ENCODE results near the gene UBASH3A.
A peak's percentile ranks its signal among the peaks of the same experiment; 100 is the strongest.
"Not testable (repeated sequence)": the region's sequence is repeated elsewhere in the genome, so short reads cannot be mapped to it uniquely, and the experiment has no call there.

UBASH3A gene

DNA sequence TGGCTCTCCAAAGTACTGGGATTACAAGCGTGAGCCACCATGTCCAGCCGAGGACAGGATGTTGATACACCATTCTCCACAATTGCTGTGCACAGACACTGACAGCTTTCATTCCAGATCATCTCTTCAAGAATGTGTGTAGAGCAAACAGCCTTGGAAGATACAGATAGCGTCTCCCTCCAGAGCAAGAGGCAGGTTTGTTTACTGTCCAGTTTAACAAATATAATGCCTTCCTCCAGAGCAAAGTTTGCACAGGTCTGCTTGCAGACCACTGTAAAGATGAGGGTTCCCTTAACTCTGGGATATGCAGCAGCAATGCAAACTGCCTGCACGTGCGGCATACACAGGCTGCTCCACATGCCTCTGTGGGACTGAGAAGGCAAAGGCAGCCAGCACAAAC, 12.4 kb upstream of the UBASH3A start:
- no peak for DNase-seq

DNA sequence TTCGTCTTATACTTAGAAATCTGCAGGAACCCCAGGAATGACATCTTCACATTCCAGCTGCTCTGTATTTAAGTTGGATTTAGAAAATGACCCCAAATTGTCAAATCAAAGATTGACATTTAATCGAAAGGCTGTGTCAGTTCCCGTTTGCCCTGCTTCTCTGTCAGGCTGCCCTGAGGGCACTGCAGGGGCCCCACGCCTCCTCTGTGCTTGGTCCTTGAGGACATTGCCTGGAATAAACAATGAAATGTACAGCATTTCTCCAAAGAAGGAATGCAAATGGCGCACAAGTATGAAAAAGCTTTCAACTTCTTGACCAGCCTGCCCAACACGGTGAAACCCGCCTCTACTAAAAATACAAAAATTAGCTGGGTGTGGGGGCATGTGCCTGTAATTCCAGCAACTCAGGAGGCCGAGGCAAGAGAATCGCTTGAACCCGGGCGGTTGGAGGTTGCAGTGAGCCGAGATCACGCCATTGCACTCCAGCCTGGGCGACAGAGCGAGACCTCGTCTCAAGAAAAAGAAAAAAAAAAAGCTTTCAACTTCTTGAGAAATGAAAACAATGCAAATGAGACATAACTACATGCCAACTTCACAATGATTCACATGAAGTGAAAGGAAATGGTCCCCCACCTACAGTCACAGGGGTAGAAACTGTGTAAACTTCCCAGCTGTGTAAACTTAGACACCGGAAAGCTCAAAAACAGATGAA, 10.8 kb upstream of the UBASH3A start:
- DNase-seq: no peak

DNA sequence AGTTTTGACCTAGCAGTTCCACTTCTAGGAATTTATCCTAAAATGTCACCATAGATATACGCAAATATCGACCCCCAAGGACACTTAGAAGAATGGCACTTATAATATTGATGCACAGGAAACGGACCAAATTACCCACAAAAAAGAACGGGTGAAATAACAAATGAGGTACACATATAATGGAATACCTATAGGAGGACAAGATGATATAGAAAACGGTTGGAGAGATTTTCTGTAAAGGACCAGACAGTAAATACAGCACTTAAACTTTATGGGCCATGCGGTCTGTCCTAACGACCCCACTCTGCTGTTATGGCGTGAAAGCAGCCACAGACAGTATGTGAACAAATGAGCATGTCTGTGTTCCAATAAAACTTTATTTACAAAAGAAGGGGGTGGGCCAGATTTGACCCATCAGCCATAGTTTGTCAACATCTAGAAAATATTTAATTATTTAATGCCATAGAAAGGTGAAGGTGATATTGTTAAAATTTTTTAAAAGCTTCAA, 10.2 kb upstream of the UBASH3A start:
- no peak for DNase-seq

DNA sequence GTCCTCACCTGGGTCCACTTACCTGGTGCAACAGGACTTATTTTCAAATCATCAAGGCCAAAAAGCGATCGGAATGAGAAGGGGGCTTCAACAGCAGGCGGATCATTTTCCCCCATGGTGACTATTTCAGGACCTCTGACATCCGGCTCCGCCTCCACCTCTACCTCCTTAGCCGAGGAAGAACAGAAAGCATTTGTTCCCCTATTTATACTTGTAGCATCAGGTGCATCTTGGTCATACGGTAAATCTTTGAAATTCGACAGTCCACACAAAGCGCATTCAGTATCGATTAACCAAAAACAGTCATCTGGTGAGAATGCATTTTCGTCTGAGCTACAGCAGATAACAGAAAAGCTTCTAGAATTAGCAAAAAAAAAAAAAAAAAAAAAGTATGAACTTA, 8.4 kb upstream of the UBASH3A start:
- no peak for DNase-seq

DNA sequence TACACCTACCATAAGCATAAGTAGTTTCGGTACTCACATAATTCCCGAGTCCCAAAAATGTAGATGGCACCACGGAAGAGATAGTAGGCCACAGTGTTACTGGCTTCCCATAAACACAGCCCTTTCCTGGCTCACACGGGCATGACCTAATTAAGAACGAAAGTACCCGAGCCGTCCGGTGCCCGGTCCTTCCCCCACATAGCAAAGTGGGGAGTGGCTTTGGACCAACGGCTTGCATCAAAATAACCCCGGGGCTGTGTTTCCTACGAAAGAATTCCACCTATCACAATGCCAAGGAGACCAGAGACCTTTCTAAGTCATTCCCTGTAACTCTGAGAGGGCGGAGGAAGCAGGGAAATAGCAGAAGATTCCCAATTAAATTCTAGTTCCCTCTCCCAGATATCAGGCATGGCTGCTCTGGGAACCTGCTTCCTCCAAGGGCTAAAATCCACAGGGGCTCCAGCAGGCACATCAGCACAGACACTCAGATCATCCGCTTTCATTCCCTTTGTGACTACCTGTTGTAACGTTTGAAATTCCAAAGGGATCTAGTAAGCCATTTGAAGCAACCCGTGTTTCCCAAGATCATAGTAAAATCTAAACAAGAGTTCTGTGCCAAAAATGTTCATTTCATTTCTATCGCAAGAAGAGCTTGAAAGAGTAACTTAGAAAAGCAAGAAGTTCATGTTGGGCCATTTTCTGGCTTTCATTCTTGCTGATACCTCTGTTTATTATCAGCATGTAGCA, 7.6 kb upstream of the UBASH3A start, which contains the start of gene TMPRSS3:
TSS of gene TMPRSS3 (minus strand) at position 148 of the 747 bp plus-strand sequence. CDS start 635 bp downstream, outside the sequence.
- no peak for DNase-seq

DNA sequence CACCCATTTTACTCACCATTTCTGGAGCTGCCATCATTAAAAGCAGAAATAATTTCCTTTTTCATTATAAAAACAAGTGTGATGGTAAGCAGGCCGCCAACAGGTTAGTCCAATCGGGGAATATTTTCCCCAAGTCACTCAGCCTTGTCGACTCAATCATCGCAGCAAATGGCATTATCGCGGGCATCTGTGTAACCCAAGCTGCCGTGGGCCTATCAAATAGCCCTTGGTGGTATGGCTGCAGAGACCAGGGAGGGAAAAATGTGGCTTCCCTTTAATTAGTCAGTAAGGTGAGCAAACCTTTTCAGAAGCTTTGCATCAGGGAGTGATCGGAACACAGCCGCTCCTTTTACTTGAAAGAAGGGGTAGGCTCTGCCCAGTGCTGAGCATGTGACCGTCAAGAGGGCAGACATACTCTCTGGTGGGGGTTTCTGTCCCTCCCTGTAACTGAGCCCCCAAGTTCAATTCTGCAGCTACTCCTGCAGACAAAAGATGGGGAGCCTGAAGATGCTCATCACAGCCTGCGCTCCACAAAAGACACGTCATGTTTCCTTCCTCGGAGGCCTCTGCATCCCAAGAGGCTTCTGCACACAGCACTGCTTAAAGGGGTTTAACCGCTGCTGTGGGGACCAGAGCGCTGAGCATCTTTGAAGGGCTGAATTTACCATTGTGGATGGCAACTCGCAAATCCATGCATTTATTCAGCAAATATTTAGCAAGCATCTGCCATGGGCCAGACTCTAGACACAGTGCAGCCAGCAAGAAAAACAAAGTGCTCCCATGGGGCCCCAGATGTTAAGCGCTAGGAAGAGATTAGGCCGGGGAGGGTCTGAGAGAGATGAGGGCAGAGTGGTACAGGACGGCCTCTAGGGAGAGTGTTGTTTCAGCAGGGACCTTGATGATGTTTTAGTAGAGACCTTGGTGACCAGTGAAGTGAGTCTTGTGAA, 6.6 kb upstream of the UBASH3A start:
- peak; percentile 52 for DNase-seq

DNA sequence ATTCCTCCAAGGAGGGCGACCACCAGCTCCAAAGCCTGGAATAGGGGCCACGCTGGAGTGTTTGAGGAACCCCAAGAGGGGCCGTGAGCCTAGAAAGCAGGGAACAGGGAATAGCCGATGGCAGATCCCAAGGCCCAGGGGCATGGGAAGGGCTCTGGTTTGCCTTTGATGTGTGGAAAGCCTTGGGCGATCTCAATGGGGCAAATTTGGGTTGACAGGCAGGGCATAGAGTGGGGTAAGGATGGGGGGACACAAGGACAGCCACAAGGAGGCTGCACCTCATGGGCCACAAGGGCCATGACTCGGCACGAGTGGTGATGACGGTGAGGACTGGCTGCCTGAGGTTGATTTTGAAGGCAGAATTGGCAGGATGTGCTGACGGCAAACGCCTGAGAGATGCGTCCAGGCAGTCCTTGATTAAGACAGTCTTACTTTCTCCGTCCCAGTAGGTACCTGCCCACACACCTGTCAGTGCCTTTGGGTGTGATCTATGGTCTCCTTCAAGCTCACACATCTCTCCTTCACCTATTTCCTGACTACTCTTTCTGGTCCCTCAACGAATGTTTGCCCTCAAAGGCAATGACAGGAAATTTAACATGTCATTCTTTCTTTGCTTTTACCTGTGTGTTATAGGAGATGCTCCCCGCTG, 5.8 kb upstream of the UBASH3A start:
- no peak for DNase-seq

DNA sequence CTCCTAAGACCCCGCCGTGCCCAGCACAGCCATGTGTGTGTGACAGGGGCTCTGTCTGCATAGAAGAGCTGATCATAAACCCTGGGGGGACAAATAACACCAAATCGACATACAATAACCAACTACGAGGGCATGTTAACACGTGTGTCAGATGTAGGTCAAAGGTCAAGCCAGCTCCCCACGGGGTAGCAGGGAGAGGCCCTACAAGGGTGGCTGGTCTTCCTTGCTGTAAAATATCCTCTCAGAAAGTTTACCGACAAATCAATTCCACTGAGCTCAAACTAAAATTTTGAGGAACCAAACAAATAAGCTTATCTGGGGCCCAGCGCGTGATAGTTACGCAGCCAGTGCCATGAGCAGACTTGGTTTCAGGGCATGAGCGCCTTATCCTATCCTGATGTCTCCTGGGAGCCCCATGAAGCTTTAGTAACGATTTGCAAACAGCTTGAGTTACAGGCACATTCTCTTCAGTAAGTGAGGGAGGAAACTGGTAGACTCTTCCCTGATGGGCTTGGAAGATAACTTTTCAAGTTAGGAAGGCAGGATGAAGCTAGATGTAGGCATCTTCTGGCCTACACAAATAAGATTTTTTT, 5.2 kb upstream of the UBASH3A start:
- no peak for DNase-seq

DNA sequence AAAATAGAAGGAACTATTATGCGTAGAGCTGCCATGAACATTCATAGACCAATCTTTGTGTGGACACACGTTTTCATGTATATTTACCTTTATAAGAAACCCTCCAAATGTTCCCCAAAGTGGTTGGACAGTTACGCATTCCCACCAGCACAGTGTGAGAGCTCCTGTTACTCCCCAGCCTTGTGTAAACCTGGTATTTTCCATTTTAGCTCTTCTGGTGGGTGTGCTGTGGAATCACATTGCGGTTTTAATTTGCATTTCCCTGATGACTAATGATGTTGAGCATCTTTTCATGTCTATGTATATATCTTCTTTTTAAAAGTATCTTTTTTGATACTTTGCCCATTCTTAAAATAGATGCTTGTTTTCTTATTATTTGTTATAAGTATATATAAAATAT, 3.2 kb upstream of the UBASH3A start:
- no peak for DNase-seq

DNA sequence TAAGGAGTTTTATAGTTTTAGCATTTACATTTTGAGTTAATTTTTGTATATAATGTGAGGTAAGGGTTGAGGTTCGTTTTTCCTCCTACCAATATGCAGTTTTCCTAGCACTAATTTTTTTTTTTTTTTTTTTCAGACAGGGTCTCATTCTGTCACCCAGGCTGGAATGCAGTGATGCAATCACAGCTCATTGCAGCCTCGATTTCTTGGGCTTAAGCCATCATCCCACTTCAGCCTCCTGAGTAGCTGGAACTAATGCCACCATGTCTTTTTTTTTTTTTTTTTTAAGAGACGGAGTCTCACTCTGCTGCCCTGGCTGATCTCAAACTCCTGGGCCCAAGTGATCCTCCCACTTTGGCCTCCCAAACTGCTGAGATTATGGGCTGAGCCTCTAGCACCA, 2.5 kb upstream of the UBASH3A start:
- no peak for DNase-seq

DNA sequence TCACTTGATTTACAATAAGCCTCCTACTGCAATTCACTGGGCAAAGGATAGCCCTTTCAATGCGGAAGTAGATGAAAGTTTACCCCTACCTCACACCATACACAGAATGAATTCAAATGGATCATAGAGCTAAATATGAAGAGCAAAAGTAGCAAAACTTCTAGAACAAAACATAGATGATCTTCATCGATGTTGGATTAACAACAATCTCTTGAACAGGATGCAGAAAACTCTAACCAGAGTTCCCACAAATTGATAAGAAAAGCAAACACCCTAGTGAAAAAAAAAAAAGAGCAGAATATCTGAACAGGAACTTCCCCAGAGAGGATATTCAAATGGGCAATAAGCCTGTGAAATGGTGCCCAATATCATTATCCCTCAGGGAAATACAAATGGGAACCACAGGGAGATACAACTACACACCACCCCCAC, 1.9 kb upstream of the UBASH3A start:
- no peak for DNase-seq

DNA sequence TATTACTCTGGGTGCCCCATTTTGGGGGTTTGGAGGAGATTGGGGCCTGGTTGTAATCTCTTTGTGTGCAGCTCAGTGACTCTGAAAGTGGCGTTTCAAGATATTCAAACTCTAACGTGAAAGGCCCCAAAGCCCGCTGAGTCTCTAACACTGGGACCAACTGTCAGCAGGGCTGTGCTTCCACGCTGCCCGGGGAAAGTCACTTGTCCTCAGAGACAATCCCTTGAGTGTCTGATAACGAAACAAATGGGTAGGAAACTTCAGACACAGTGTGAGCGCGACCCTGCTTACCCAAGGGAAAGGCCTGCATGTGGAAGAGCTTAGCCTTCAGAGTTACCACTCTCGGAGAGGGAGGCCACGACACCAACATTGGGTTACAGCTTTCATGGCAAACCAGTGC, 837 bp downstream of the UBASH3A start:
- DNase-seq: no peak

DNA sequence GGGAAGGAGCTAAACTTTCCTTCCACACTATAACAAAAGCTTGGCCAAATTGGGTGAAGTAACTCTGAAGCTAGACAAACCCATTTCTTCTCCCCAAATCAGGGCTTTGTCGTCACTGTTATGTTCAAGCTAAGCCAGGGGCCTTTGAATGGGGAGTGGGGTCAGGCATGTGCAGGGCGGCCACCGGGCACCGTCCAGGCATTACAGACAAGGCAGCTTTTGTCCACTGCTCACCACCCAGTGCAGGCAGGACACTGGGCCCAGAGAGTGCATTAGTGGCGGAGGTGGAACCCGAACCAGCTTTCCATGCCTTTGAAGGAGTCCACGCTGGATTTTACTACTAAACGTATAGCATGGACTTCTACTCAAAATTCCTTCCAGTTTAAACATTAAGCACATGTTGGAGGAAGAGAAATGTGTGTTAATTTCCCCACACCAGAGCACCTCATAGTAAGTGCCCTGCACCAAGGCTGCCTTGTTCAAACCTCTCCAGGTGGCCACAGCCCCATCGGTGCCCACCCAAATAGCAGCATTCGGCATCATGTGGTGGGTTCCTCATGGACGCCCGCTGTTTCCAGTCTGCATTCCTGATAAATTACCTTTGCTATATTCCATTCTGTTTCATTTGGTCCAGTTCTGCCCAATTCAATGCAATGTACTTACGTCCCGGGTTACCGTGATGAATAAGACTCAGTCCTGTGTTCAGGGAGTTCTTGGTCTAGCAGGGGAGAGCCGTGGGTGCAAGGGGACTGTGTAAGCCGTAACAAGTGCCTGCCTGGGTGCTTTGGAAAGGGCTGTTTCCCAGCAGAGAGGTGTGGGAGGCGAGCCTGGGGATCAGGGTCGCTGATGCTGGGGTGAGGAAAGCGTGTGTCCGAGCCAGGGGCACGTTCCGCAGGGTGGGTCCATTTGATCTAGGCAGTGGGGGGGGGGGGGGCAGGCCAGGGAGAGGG, 1.6 kb downstream of the UBASH3A start:
- DNase-seq: no peak

DNA sequence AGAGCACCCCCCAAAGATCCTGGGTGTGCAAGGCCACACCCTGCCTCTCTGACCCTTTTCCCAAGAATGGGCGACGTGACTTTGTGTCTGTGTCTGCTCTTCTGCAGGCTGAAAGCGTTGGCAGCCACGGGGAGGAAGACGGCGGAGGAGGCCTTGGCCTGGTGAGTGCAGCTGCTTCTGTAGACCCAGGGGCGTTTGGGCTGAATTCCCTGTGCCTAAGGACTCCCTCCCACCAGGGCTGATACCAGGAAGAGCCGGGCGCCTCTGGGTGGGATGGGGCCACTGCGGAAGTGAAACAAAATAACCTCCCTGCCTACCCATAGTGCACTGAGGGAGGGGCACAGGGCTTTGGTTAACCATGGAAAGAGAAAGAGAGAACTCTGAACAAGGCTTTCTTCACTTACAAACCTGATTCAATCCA, 2.5 kb downstream of the UBASH3A start:
- DNase-seq: no peak

DNA sequence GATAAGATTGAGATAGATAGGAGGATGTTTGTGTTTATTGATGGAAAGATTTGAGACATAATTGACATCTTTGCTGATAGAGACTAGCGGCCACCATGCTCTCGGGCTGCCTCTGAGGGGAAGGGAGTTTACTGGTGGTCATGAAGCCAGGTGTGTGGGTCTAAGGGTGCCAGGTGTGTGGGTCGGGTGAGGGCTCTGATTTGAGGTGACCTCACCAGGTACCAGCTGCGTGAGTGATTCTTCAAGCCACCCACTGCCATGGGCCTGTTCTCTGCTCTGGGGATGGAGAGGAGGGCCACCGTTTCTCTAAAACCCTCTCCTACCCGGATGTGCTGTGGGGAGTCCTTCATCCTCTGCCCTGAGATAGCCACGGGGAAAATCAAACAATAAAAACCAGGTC, 3.2 kb downstream of the UBASH3A start:
- DNase-seq: no peak

DNA sequence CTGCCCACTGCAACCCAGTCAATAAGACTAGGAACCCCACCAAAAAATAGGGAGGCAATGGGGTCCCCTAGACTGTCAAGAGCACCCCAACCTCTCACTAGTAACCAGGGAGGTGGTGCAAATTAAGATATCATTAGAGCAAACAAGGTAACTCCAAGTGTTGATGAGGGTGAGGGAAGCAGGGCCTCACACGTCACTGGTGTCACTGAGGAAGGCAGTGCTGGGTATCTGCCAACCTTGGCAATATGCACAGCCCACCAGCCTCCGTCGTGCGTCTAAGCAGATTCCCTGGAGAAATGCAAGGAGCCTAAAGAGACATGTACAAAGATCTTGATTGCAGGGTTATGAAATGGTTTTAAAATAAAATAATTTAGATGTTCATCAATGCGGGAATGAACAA, 3.8 kb downstream of the UBASH3A start:
- DNase-seq: no peak

DNA sequence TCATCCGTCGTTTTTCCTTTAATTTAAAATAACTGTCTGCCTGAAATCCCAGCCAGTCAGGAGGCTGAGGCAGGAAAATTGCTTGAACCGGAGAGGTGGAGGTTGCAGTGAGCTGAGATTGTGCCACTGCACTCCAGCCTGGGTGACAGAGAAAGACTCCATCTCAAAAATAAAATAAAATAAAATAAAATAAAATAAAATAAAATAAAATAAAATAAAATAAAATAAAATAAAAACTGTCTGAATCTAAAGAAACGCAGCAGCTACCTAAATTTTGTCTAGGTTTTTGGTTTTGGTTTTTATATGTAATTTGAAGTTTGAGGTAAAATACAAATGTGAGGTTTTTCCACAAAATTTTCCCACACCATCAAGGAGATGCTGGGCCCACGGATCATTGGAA, 5.0 kb downstream of the UBASH3A start:
- DNase-seq: not testable (repeated sequence)

DNA sequence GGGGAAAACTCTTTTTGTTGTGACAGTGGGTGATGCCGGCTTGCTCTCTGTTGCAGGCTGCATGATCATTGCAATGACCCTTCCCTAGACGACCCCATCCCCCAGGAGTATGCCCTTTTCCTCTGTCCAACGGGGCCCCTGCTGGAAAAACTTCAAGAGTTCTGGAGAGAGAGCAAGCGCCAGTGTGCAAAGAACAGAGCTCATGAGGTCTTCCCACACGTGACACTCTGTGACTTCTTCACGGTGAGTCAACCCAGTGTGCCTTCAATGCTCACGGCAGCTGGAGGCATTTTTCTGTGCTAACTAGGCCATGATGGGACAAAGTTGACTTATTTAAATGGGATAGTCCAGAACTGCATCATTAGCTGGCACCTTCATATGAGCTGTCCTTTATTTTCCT, 5.7 kb downstream of the UBASH3A start:
- no peak for DNase-seq

DNA sequence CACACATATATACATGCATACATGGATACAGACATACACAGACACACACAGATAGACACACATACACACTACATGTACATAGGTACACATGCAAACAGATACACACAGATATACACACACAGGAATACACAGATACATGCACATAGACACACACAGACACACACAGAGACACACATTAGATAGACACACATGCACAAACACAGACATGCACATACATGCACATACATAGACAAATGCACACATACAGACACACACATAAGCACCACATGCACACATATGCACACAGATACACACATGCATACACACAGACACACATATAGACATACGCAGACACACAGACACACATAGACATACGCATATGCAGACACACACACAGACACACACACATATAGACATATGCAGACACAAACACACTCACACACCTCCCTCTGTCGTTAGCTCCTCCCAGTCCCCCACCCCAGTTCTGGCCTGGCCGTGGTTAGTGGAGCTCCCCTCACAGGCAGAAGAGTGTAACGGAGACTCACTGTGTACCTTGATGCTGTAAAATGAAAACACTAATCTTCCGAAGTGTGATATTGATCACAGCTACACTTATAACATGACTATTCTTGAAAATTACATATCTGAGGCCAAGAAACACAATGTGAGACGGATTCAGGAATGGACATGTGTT, 7.6 kb downstream of the UBASH3A start:
- no peak for DNase-seq

DNA sequence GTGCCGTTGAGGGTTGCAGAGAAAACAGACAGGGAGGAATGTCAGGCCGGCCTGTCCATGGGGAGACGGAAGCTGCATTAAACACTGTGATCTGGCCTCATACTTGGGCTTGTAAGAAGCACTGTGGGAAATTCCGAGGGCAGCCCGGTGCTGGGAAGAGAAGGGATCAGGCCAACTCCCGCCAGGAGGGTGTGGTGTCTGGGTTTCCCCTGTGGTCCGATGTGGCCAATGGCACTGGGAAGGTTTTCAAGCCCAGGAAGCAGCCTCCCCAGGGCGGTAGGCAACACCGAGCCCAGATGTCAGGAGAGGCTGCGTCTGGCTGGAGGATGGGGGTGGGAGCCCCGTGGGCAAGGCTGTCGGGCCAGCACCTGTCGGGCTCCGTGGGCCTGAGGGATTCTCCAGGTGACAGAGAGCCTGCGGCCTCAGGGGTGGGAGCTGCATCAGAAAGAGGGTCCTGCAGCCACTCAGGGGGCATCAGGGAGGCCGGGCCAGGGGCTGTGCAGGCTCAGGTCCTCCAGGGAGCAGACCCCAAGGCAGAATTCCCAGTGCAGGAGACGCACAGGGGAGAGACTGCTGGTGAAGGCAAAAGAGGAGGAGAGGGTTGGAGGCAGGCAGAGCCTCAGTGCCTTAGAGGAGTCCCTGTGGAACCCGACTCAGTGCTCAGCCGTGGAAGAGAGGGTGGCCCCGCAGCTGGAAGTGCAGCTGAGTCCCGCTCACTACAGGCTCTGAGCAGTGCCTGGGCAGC, 8.4 kb downstream of the UBASH3A start:
- no peak for DNase-seq
